Measurements from ENCODE around the gene CCDC195.

Gene CCDC195

GRCh38 chr2:224722770-224723169, 6.6 kb upstream of the CCDC195 start:
- H3K36me3 Mint-ChIP-seq (ENCODE audit: low read depth) = no peaks in the 10 kb centered on the region
- peaks cover 1% of the 10 kb centered on the region for H3K4me1 Mint-ChIP-seq (ENCODE audit: low read depth)
- DNase-seq (ENCODE audit: low spot score) = no peak
- no peak overlapping the region for H3K27ac Mint-ChIP-seq
- peaks cover 5% of the 10 kb centered on the region for H3K9me3 Mint-ChIP-seq
- no peak overlapping the region for H3K4me3 Mint-ChIP-seq
- H3K27me3 Mint-ChIP-seq (ENCODE audit: low read depth) = peaks cover 3% of the 10 kb centered on the region

DNA sequence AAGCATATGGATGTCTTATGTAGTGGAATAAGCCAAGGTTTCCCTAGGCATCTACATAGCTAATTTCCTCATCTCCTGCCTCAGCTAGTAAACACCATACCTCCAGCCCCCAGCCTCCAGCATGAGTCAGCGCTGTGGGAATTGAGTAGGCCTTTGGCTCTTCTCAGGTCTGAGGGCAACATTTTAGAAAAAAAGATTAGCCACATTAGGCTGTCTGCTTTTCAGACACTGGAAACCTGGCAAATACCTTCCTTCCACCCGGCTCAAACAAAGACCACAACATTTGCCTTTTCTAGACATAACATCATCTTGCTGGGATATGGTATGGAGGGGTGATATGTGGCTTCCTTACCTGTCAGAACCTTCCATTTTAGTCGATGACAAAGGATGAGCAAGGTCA, 6.1 kb upstream of the CCDC195 start:
- Mint-ChIP-seq H3K27ac (no peak overlapping the region), H3K27me3 (ENCODE audit: low read depth) (peaks cover 3% of the 10 kb centered on the region), H3K36me3 (ENCODE audit: low read depth) (no peaks in the 10 kb centered on the region), H3K4me1 (ENCODE audit: low read depth) (peaks cover 1% of the 10 kb centered on the region), H3K9me3 (peaks cover under 1% of the 10 kb centered on the region), H3K4me3 (no peak overlapping the region)
- DNase-seq (ENCODE audit: low spot score) = no peak

DNA sequence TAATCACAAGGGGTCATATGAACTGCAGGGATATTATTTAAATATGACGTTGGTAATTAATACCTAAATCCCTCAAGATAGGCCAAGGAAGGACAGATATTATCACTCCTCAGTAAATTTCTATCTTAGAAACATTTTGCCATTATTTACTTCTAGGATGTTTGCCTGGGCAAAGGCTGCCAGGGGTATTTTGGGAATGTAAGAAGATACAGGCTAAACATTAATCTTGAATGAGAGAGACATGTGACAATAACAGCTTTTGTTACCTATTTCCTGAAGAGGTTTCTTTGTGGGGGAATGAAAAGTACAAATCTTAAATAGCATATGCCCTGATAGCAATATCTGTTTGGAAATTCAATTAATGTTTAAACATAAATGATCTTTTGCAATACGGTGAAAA, 756 bp upstream of the CCDC195 start:
- Mint-ChIP-seq H3K4me1 (ENCODE audit: low read depth) (no peaks in the 10 kb centered on the region), H3K36me3 (ENCODE audit: low read depth) (no peaks in the 10 kb centered on the region), H3K27ac (no peak overlapping the region), H3K4me3 (no peak overlapping the region), H3K27me3 (ENCODE audit: low read depth) (peaks cover 2% of the 10 kb centered on the region), H3K9me3 (no peaks in the 10 kb centered on the region)
- DNase-seq (ENCODE audit: low spot score) = no peak

DNA sequence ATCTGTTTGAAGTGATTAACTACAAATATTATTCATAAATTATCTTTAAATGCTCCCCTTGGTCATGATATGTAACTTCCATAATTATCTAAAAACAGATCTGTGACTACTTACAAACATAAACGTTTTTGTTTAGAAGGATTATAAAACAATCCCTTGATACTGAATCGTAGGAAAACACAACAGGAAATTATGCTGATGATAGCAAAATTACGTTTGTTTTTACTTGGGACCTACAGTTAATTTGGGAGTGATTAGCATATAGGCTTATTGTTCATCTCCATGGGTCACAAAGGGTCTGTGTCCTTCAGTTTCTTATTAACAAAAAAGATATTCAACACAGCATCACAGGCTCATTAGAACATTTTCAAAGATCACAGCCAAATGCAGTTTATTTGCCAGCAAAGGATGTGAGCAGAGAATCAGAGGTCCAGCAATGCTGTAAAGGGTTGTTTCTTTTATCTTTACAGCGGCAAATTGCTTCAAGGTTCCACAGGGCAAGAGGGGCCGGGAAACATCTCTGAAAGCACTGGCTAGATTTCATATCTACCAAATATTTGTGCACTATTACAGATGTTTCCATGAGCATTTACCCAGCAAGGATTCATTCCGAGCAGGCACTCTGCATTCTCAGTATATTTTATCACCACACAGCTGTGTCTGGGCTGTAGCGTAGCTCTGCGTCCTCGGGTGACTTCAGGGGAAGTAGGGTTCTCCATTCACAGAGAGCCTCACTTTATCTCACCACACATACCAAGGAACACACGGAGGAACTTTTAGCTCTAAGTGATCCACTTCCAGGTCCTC, 4.1 kb downstream of the CCDC195 start:
- Mint-ChIP-seq H3K27me3 (ENCODE audit: low read depth) (peaks cover 11% of the 10 kb centered on the region), H3K36me3 (ENCODE audit: low read depth) (no peaks in the 10 kb centered on the region), H3K9me3 (no peaks in the 10 kb centered on the region), H3K4me3 (no peak overlapping the region), H3K4me1 (ENCODE audit: low read depth) (no peaks in the 10 kb centered on the region), H3K27ac (no peak overlapping the region)
- no peak for DNase-seq (ENCODE audit: low spot score)

DNA sequence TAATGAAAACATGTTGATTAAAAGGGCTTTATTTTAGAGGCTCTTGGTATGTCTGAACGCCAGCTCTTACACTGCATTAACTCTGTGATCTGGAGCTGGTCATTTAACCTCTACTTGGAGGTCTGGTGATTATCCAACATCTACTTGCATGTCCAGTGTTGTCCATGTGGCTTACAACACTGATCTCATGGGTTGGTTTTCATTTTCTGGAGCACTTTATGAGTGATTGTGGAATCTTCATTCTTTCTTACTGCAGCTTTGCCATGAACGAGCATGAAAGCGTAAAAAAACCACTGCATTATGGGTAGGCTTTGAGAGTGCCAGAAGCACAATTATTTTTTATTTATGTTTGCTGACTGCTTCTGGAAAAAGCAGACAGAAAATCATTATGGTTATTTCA, 4.8 kb downstream of the CCDC195 start:
- Mint-ChIP-seq H3K27ac (no peak overlapping the region), H3K9me3 (no peaks in the 10 kb centered on the region), H3K4me1 (ENCODE audit: low read depth) (no peaks in the 10 kb centered on the region), H3K4me3 (no peak overlapping the region), H3K27me3 (ENCODE audit: low read depth) (peaks cover 11% of the 10 kb centered on the region), H3K36me3 (ENCODE audit: low read depth) (no peaks in the 10 kb centered on the region)
- DNase-seq (ENCODE audit: low spot score) = no peak

- Mint-ChIP-seq H3K9me3 (no peaks in the 10 kb centered on the region), H3K27ac (no peak overlapping the region), H3K4me3 (no peak overlapping the region), H3K4me1 (ENCODE audit: low read depth) (no peaks in the 10 kb centered on the region), H3K36me3 (ENCODE audit: low read depth) (no peaks in the 10 kb centered on the region), H3K27me3 (ENCODE audit: low read depth) (peaks cover 15% of the 10 kb centered on the region)
- no peak for DNase-seq (ENCODE audit: low spot score)
These were observed 6.9 kb downstream of the CCDC195 start for GRCh38 chr2:224709301-224709700.

- no peak overlapping the region for H3K27ac Mint-ChIP-seq
- H3K9me3 Mint-ChIP-seq = no peaks in the 10 kb centered on the region
- no peaks in the 10 kb centered on the region for H3K4me1 Mint-ChIP-seq (ENCODE audit: low read depth)
- H3K36me3 Mint-ChIP-seq (ENCODE audit: low read depth) = no peaks in the 10 kb centered on the region
- no peak for DNase-seq (ENCODE audit: low spot score)
- H3K27me3 Mint-ChIP-seq (ENCODE audit: low read depth) = peaks cover 10% of the 10 kb centered on the region
- no peak overlapping the region for H3K4me3 Mint-ChIP-seq
These were observed 21.7 kb downstream of the CCDC195 start for GRCh38 chr2:224694502-224694901.

DNA sequence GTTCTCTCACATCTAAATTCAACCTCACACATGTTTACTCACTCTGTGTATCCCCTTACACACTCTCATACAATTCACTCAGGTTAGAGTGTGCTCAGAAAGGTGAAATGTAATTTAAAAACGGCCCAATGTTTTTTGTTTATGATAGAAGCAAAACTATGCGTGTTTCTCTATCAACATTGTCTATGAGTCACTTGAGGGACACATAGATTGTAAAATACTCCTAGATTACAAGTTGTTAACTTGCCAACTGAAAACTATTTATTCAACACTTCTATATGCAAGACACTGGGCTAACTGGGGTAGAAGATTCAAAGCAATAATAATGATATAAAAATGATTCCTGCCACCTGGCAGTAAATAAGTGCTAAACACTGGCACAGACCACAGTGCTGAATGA, 24.6 kb downstream of the CCDC195 start:
- H3K4me3 Mint-ChIP-seq = no peak overlapping the region
- no peaks in the 10 kb centered on the region for H3K36me3 Mint-ChIP-seq (ENCODE audit: low read depth)
- peaks cover 4% of the 10 kb centered on the region for H3K27me3 Mint-ChIP-seq (ENCODE audit: low read depth)
- no peak for DNase-seq (ENCODE audit: low spot score)
- no peak overlapping the region for H3K27ac Mint-ChIP-seq
- H3K4me1 Mint-ChIP-seq (ENCODE audit: low read depth) = no peaks in the 10 kb centered on the region
- H3K9me3 Mint-ChIP-seq = no peaks in the 10 kb centered on the region

DNA sequence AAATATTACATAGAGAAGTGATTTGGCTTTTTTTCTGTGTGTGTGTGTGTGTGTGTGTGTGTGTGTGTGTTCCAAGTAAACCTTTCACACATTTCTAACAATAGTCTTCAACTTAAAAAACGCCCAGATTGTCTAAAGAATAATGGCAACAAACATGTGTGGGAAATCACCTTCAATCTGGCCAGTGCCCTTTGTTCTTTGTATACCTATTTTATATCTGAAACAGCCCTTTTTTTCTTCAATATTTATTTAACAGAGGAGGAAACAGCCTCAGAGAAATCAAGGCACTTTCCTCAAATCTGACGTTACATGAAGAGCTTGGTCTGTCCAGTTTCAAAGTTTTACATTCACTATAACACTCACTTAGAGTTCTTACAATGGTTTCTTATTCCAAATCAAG, 25.3 kb downstream of the CCDC195 start:
- Mint-ChIP-seq H3K4me1 (ENCODE audit: low read depth) (no peaks in the 10 kb centered on the region), H3K27ac (no peak overlapping the region), H3K9me3 (no peaks in the 10 kb centered on the region), H3K4me3 (no peak overlapping the region), H3K27me3 (ENCODE audit: low read depth) (peaks cover 4% of the 10 kb centered on the region), H3K36me3 (ENCODE audit: low read depth) (no peaks in the 10 kb centered on the region)
- no peak for DNase-seq (ENCODE audit: low spot score)

DNA sequence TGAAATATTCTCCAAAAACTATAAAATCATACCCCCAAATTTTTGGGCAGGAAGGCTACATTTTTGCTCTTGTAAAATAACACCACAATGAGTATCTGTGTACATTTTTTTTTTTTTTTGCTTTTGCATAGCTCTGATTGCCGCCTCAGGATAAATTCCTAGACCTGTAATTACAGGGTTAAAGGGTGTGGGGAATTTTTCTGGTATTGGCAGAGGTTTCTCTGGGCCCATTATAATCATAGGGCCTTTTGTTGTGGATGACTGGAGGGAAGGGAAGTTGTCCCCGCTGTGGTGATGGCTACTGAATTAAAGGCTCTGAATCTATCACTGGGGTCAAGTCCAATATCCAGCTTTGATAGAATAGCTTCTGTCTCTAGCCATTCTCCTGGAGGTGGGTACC, 26.6 kb downstream of the CCDC195 start:
- DNase-seq (ENCODE audit: low spot score) = no peak
- Mint-ChIP-seq H3K27me3 (ENCODE audit: low read depth) (peaks cover 7% of the 10 kb centered on the region), H3K4me3 (no peak overlapping the region), H3K4me1 (ENCODE audit: low read depth) (no peaks in the 10 kb centered on the region), H3K9me3 (no peaks in the 10 kb centered on the region), H3K27ac (no peak overlapping the region), H3K36me3 (ENCODE audit: low read depth) (no peaks in the 10 kb centered on the region)

DNA sequence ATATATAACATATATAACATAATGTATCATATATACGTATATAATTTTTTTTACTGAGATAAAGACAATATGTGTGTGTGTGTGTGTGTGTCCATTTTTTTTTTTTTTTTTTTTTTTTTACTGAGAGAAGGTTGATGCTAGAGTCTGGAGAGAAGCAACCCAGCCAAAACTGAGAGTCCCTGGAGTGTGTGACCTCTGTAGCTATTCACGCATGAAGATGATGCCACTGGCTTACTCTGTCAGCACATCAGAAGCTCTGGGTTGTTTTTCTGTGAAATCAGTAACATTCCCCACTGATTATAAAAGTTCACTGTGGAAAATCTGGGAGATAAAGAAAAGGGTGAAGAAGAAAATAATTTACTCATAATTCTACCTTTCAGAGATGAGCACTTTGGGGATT, 27.2 kb downstream of the CCDC195 start:
- no peak overlapping the region for H3K4me3 Mint-ChIP-seq
- H3K27me3 Mint-ChIP-seq (ENCODE audit: low read depth) = peaks cover 7% of the 10 kb centered on the region
- H3K4me1 Mint-ChIP-seq (ENCODE audit: low read depth) = no peaks in the 10 kb centered on the region
- H3K36me3 Mint-ChIP-seq (ENCODE audit: low read depth) = no peaks in the 10 kb centered on the region
- H3K9me3 Mint-ChIP-seq = no peaks in the 10 kb centered on the region
- H3K27ac Mint-ChIP-seq = no peak overlapping the region
- DNase-seq (ENCODE audit: low spot score) = no peak

DNA sequence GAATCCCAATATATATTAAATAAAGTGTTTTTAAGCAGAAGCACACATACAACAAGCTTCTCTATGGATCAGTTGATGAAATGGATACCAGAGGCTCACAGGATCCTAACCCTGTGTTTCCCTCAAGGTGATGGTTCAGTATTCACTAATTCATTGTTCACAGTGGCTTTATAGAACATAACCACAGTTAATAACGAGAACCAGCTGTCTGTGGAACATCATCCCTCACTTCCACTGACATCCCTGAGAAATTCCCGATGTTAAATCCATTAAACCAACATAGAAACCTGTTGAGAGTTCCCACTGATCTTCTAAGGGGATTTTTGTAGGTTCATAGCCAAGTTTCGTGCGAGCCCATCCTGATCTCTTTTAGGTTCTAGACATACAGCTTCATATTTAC, 29.0 kb downstream of the CCDC195 start:
- Mint-ChIP-seq H3K27ac (no peak overlapping the region), H3K9me3 (no peaks in the 10 kb centered on the region), H3K4me1 (ENCODE audit: low read depth) (no peaks in the 10 kb centered on the region), H3K4me3 (no peak overlapping the region), H3K27me3 (ENCODE audit: low read depth) (peaks cover 3% of the 10 kb centered on the region), H3K36me3 (ENCODE audit: low read depth) (no peaks in the 10 kb centered on the region)
- no peak for DNase-seq (ENCODE audit: low spot score)

- Mint-ChIP-seq H3K4me3 (no peak overlapping the region), H3K27ac (no peak overlapping the region), H3K27me3 (ENCODE audit: low read depth) (peaks cover 3% of the 10 kb centered on the region), H3K36me3 (ENCODE audit: low read depth) (no peaks in the 10 kb centered on the region), H3K9me3 (no peaks in the 10 kb centered on the region), H3K4me1 (ENCODE audit: low read depth) (no peaks in the 10 kb centered on the region)
- no peak for DNase-seq (ENCODE audit: low spot score)
These were observed 31.0 kb downstream of the CCDC195 start for GRCh38 chr2:224685121-224685520.

DNA sequence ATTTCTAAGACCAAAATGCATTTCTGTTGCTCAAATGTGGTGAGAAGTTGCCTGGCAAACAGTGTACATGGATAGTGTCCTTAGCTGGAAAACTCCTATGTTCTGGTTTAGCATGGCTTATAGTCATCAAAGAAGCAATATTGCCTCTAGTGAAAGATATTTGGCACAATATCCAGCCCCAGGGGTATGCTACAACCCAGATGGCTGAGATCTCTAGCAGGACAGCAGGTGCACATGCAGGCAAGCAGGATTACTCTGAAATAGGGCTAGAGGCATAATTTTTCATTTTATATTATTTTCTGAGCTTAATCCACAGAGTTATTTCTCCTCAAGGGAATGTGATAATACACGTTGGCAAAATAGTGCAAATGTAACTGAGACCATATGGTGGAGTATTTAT, 34.0 kb downstream of the CCDC195 start:
- Mint-ChIP-seq H3K27ac (no peak overlapping the region), H3K4me3 (no peak overlapping the region), H3K9me3 (no peaks in the 10 kb centered on the region), H3K27me3 (ENCODE audit: low read depth) (peaks cover 3% of the 10 kb centered on the region), H3K4me1 (ENCODE audit: low read depth) (no peaks in the 10 kb centered on the region), H3K36me3 (ENCODE audit: low read depth) (no peaks in the 10 kb centered on the region)
- DNase-seq (ENCODE audit: low spot score) = no peak

GRCh38 chr2:224671731-224672130, 44.4 kb downstream of the CCDC195 start:
- Mint-ChIP-seq H3K4me1 (ENCODE audit: low read depth) (no peaks in the 10 kb centered on the region), H3K27ac (no peak overlapping the region), H3K27me3 (ENCODE audit: low read depth) (peaks cover 6% of the 10 kb centered on the region), H3K9me3 (no peaks in the 10 kb centered on the region), H3K4me3 (no peak overlapping the region), H3K36me3 (ENCODE audit: low read depth) (no peaks in the 10 kb centered on the region)
- no peak for DNase-seq (ENCODE audit: low spot score)
